Measurements from ENCODE around the gene MRPL24. TPM values are rescaled to one million over a fixed set of nuclear protein-coding genes. Genes with fewer than 3 reads are reported as not detected.

MRPL24 gene
- 10 to 100 TPM; 58.4 to 72.1 (median 65.6) TPM for polyA plus RNA-seq (ENCODE audit: insufficient read length in 10 of 10)
- long read RNA-seq, donor 1, transcript MRPL24-202 (6 exons, 883 nt) = major isoform, 14 of 31 reads
- long read RNA-seq, donor 1, transcript MRPL24-201 (6 exons, 883 nt) = minor isoform, 13 of 31 reads
- long read RNA-seq, donor 1, partial matches to known transcripts = 0 of 31 reads
- long read RNA-seq, donor 1, other reads (novel, unspliced or antisense) = 0 of 31 reads
- long read RNA-seq, donor 2, transcript MRPL24-201 (6 exons, 883 nt) = major isoform, 18 of 39 reads
- long read RNA-seq, donor 2, transcript MRPL24-202 (6 exons, 883 nt) = minor isoform, 13 of 39 reads
- long read RNA-seq, donor 2, partial matches to known transcripts = 5 of 39 reads
- long read RNA-seq, donor 2, other reads (novel, unspliced or antisense) = 0 of 39 reads
- long read RNA-seq, donor 3 = 0 reads
- long read RNA-seq, donor 4, transcript MRPL24-201 (6 exons, 883 nt) = minor isoform, 11 of 29 reads
- long read RNA-seq, donor 4, transcript MRPL24-202 (6 exons, 883 nt) = major isoform, 17 of 29 reads
- long read RNA-seq, donor 4, partial matches to known transcripts = 0 of 29 reads
- long read RNA-seq, donor 4, other reads (novel, unspliced or antisense) = 0 of 29 reads
- long read RNA-seq, donor 5, transcript MRPL24-201 (6 exons, 883 nt) = minor isoform, 15 of 44 reads
- long read RNA-seq, donor 5, transcript MRPL24-202 (6 exons, 883 nt) = major isoform, 23 of 44 reads
- long read RNA-seq, donor 5, partial matches to known transcripts = 5 of 44 reads
- long read RNA-seq, donor 5, other reads (novel, unspliced or antisense) = 0 of 44 reads
- long read RNA-seq, donor 6, transcript MRPL24-202 (6 exons, 883 nt) = minor isoform, 21 of 51 reads
- long read RNA-seq, donor 6, transcript MRPL24-201 (6 exons, 883 nt) = major isoform, 28 of 51 reads
- long read RNA-seq, donor 6, partial matches to known transcripts = 0 of 51 reads
- long read RNA-seq, donor 6, other reads (novel, unspliced or antisense) = 0 of 51 reads
- long read RNA-seq, donor 7, transcript MRPL24-201 (6 exons, 883 nt) = minor isoform, 13 of 34 reads
- long read RNA-seq, donor 7, transcript MRPL24-202 (6 exons, 883 nt) = major isoform, 20 of 34 reads
- long read RNA-seq, donor 7, partial matches to known transcripts = 0 of 34 reads
- long read RNA-seq, donor 7, other reads (novel, unspliced or antisense) = 0 of 34 reads
- long read RNA-seq, donor 8, transcript MRPL24-202 (6 exons, 883 nt) = major isoform, 19 of 31 reads
- long read RNA-seq, donor 8, transcript MRPL24-201 (6 exons, 883 nt) = minor isoform, 8 of 31 reads
- long read RNA-seq, donor 8, partial matches to known transcripts = 0 of 31 reads
- long read RNA-seq, donor 8, other reads (novel, unspliced or antisense) = 0 of 31 reads
- long read RNA-seq, donor 9, partial matches to known transcripts = 0 of 5 reads
- long read RNA-seq, donor 9, other reads (novel, unspliced or antisense) = 0 of 5 reads

DNA sequence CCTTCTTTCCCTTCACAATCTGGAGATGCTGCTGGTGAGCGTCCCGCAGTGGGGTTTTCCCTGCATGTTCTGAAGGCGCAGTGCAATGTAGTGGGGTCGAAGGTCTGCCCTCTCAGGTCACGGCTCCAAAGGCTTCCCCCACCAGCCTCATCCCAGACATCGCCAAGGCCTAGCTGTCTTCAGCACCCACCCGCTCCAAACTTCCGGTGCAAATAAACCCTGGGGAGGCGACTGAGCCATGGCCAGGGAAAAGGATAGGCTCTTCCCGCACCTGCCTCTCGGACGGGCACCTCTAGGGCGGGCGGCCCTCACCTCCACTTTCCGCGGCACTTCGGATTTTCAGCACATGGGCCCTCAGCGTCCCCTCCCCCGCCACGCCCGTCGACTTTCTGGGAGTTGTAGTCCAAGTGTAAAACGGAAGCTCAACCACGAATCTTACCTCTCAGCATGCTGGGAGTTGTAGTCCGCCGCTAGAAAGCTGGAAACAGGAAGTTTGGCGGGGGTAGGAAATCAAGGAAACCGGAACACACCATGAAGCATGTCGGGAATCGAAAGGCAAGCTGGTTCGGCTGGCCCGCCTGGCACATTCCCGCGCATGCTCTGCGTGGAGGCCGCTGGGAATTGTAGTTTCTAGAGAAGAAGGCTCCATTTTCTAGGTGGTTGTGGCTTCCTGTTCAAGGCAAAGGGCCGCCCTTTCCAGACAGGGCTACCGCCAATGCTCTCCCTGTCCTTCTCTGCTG, at the start of gene MRPL24:
TSS of gene MRPL24 (minus strand) at position 348 of the 740 bp plus-strand sequence. CDS start 2,384 bp downstream, outside the sequence.
- DNase-seq = peak; percentile 97 to 100 (median 99)

DNA sequence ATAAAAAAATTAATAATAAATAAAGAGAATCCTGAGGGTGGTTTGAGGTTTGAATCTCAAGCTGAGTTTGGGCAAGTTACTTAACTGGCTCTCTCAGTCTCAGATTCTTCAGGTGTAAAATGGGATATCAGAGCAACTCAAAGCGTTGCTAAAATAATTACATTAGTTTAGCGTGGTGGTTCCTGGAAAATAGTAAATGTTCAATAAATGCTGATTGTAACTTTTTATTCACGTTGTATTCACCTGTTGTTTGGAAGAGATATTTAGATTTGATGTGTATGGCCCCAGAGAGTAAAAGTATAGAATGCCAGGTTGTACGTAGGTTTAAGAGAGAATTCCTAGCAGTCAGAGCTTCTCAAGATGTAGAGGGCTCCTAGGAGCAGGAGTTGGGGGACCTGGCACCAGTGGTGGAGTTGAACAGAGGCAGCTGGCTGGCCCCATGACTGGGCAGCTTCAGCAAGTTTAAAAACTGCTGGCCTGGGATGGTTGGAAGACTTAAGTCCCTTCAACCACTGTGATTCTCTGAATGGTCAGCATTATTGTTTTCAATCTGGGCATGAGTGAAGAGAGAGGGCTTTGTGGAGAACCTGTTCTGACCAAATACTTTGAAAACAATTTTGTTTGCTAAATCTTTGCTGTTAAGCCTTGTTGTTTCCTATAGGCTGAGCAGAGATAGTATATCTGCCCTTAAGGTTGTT, 48.9 kb upstream of the MRPL24 start:
- DNase-seq = no peak

DNA sequence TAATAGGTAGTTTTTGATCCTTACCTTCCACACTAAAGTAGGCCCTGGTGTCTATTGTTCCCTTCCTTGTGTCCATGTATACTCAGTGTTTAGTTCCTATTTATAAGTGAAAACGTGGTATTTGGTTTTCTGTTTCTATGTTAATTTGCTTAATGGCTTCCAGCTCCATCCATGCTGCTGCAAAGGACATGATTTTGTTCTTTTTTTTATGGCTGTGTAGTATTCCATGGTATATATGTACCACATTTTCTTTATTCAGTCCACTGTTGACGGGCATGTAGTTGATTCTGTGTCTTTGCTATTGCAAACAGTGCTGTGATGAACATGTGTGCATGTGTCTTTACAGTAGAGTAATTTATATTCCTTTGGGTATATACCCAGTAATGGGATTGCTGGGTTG, 47.2 kb upstream of the MRPL24 start:
- no peak for DNase-seq

DNA sequence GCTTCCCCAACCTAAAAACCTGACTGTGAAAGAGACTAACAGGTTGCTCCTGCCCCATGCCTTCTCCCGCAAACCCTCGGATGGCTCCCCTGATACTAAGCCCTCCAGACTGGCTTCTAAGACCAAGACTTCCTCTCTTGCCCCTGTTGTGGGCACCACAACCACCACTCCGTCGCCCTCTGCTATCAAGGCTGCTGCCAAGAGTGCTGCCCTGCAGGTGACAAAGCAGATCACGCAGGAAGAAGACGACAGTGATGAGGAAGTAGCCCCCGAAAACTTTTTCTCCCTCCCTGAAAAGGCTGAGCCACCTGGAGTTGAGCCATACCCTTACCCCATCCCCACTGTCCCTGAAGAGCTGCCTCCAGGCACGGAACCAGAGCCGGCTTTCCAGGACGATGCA, 45.8 kb upstream of the MRPL24 start:
- DNase-seq = no peak

DNA sequence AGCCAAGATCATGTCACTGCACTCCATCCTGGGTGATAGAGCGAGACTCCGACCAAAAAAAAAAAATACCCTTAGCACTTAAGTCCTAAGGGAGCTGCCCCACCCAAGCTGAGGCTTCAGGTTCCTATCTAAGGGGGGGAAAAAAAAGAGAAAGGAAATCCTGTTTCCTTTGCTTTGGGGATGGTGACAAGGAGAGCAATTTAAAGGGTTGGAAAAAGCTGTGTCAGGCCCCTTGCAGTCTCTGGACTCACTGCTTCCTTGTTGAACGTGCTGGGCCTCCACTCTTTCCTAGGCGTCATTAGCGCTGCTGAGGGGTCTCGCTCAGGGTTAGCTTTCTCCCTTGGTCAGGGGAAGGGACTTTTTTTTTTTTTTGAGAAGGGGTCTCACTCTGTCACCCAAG, 44.6 kb upstream of the MRPL24 start:
- no peak for DNase-seq

DNA sequence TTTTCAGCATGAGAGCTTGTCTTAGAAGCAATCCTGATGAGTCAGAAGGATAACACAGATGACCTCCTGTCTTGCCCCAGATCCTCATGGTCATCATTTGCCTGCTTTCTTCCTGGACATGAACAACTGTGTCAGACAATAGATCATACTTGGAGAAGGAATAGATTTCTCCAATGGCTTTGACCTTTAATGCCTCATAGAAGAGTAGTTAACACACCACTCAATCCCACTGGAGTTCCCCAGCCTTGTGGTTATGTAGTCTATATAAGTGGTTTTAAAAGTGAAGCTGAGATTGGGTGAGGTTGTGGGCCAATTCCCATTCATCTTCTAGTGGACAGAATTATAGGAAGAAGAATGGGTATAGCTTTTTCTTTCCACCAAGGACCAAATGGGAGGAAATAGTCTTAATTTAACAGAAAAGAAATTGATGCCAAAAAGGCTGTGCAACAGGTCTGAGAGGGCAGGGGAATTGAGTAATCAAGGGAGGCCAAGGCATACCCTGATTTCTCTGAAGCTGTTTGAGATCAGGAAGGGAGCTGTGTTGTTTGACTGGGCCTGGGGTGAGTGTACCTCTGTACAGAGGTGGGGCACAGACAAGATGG, 40.8 kb upstream of the MRPL24 start:
- DNase-seq = no peak

DNA sequence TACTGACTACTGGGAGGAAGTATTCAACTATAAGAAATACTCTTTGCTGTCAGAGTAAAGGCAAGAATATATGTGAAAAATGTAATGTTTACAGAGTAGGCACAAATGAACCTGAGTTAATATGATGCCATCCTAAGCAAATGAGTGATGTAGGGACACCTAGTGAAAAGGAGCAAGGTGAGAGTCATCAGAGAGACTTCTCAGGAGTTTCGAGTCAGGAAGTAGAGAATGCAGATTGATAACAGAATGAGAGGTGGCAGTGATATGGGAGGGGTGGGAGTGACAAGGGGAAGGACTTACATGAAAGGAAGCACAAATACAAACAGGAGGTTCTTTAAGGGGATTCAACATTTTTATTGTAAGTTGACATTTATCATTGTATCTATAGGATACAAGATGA, 36.7 kb upstream of the MRPL24 start:
- DNase-seq = no peak

DNA sequence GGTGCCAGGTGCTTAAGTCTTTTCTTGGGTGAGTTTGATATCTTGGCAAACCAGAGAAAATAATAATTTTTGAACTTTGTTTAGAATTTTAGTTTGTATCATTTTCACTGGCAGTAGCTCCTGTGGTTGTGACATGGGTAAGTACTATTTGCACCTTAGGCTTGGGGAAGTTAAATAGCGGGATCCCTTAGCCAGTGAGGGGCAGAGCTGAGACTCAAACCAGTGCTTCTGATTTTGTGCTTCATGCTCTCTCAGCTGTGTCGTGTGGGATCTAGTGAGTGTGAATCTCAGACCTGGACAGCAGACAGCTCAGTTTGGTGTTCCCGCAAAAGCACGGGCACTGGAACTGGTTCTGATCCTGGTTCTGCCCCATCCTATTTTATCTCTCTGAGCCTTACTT, 36.1 kb upstream of the MRPL24 start:
- no peak for DNase-seq

DNA sequence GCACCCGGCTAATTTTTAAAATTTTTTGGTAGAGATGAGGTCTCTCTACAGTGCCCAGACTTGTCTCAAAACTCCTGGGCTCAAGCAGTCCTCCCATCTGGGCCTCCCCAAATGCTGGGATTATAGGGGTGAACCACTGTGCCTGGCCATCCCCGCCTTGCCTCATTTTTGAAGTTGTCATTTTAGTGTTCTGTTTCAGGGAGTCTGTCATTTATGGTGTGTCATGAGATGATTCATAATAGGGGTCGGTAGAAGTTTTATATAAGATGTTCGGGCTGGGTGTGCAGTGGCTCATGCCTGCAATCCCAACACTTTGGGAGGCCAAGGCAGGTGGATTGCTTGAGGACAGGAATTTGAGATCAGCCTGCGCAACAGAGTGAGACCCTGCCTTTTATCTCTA, 34.9 kb upstream of the MRPL24 start:
- DNase-seq = no peak

DNA sequence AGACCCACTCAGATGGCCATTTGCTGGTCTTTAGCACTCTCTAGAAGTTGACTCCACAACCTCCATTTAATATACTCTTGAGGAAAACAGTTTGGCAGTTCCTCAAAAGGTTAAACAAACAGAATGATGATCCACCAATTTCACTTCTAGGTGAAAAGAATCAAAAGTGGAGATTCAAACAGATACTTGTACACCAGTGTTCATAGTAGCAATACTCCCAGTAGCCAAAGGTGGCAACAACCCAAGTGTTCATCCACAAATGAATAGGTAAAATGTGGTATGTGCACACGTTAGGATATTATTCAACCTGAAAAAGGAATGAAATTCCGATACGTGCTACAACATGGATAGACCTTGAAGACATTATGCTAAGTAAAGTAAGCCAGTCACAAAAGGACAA, 32.7 kb upstream of the MRPL24 start:
- DNase-seq = no peak

DNA sequence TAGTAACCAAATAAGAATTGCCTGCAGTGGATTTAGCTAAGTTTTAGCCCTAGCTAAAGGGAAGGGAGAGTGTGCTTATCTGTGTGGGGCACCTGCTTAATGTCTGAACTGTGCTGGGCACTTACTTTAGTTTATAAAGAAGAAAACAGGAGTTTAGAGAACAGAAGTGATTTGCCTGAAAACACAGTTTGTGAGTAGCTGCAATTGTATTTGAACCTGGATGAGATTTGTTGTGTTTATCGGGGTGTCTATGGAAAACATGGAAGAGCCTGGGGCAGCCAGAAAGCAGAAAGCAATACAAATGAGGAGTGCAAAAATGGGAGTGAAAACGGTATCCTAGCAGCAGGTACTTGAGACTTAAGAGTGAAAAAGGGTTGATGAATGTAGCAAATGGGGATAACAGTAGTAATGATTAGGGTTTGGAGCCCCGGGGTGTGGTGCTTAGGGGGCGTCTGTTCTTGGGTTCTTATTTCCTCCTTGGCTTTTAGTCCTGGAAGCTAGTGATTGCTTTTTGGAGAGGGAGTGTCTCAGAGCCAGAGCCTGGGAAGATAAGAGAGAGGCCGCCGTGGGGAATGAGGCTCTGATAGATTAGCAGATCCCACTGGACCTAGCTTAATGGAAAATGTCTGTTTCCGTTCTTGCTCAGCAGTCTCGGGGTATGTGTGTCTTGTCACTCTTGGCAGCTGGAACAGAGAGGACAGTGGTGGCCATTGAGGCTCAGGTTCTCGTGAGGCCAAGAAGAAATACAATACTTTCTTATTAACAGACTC, 32.0 kb upstream of the MRPL24 start:
- peak in 1 of 3 donors; percentile 46 for DNase-seq

DNA sequence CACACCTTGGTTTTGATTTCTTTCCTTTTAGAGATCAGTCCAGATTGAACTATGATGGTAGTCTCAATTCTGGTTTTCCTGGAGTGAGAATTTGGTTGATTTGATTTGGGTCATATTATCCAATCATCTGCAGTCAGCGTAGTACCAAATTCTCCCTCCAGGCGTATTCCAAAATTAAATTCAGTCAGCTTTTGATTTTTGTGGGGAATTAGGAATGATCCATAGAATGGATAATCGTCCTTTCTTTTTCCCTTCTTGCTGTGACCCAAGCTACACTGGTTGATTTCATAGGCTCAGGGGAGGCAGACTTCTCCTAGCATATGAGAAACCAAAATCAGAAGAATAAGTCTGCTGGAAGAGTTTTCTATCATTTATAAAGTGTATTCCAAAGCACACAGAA, 31.3 kb upstream of the MRPL24 start:
- DNase-seq = no peak

DNA sequence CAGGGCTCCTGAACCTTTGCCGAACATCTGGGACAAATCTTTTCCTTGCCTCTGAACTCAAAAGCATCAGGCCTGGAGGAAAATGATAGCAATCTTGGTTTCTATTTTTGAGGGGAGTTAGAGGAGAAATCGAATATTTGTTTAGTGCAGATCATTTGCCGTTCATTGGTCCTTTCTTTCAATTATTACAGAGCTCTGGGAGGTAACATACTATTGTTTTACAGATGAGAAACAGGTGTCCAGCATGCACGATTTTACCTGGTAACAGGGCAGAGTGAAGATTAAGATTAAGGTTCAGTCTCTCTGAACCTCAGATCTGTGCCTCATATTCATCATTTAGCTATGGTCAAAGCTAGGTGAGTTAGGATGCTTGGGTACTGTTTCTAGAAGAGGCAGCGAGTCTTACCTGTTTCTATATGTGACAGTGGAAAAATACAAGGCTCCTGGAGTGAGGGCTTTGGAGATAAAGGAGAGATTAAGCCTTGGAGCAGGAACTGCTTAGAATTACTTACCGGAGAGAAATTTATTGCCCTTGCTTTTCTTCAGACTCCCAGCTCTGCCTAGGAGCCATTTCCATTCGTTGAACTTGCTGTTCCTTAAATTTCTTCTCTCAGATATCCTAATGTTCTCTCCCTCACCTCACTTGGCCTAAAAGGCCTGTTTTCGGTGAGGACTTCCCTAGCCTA, 27.9 kb upstream of the MRPL24 start:
- no peak for DNase-seq

DNA sequence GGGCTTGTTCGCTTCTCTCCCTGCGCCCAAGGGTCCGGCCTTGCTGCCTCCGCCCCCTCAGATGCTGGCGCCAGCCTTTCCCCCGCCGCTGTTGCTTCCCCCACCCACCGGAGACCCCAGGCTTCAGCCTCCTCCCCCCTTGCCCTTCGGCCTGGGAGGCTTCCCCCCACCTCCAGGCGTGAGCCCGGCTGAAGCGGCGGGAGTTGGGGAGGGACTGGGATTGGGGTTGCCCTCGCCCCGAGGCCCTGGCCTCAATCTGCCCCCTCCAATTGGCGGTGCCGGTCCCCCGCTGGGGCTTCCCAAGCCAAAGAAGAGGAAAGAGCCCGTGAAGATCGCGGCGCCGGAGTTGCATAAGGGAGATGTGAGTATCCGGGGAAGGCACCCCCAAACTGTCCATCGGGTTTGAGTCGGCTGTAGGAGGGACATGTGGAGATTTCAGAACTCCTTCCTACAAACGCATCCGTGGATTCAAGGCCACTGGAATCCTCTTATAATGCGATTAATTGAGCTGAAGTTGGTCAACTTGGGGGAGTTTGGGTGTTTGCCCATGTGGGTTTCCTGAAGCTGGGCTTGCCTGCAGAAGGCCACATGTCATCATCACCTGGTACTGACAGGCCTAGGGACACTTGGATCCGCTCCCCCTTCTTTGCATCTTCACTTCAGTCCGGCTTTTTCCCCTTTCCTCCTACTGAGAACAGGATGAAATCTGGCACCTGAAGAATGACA, 27.2 kb upstream of the MRPL24 start:
- no peak for DNase-seq

DNA sequence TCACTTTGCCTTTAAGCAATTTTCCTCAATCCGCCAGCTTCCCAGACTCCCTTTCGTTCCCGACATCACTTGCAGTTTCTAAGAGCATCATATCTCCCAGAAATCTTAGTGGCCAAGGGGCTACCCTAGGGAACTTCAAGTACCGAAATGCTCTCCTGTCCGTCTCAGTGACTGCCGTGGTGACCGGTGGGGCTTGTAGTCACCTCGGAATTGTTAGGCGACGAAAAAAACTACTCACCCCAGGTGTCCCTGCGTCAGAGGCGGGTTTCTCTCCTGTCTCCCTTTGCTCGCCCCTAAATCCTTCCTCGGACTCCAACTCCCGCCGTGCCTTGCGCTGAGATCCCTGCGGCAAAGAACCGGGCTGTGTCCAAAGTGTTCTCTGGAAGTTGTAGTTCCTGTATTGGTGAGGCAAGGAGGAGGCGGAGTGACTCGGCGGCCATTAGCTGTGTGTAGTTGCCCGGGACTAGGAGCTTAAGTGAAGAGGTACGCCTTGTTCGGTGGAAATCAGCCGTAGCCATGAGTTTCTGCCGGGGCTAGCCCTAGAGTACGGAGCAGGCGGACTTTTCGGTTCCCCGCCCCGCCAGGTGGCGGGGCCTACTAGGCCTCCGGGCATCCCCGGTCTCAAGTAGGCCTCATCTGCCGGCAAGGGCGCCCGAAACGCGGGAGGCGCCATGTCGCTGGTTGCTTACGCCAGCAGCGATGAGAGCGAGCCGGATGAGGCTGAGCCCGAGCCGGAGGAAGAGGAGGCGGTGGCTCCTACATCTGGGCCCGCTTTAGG, 26.4 kb upstream of the MRPL24 start, which contains the start of gene PRCC:
TSS of gene PRCC (plus strand) at position 435 of the 778 bp plus-strand sequence. CDS start at position 672, 237 bp downstream.
- peak; percentile 99 to 100 (median 100) for DNase-seq

DNA sequence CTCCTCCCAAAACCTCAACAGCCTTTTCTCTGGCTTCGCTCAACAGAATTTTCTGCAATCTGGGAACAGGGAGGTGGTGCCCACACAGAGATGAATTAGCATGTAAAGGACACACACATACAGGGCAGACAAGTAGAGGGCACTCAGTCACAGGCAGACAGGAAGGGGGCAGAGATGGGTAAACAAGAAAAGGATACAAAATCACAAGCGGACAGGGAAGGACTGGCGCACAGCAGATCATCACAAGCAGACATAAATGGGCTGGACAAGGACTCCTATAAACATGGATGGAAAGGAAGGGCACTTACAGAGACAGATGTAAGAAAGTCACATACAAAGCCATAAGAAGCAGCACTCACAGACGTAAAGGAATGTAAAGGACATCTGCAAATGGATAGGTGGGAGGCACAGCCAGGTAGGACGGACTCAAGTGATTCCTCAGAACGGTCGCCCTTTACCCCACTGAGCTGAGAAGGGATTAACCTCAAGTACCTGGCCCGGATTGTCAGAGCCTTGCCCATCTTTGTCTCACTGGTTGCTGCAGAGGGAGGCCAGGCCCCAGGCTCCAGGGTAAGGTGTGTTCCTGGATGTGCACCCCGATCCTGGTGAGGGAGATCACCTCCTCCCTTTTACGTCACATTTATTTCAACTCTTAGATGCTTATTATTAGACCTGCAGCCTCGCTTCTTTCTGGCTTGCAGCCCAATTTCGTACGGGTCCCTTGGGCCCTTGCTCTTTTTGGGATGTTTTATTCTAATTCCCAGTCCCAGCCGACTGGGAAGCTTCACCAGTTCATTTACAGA, 25.6 kb upstream of the MRPL24 start:
- DNase-seq = no peak

Measured in muscle of back (tissue), 13 donors.